Measurements from ENCODE around the gene CADPS2. TPM values are rescaled to one million over a fixed set of nuclear protein-coding genes. Genes with fewer than 3 reads are reported as not detected.

The CADPS2 gene
- polyA plus RNA-seq, 1 donor, result 15.1 TPM

DNA sequence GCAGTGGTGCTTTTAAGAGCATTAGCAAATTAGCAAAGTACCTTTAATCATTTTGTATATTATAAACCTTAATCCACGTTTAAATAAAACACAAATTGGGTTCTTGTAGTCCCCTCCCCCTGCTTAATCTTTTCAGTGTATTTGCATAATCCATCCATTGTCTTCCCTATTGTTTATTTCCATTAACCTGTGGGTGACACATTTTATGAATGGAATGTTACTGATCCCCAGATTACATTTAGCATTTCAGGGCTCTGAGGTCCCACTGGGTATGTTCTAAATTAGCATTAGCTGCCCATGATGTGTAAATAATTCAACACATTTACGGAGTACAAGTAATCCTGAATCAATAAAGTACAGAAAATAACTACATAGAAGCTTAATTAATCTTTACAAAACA, 443.3 kb downstream of the CADPS2 start:
- Histone ChIP-seq H3K9me3 (ENCODE audit: control insufficient read depth, low read depth, low read length) (no peaks in the 10 kb centered on the region), H3K27ac (ENCODE audit: low read length) (no peak overlapping the region), H3K4me1 (ENCODE audit: control insufficient read depth, insufficient read depth, low read length) (no peaks in the 10 kb centered on the region), H3K36me3 (ENCODE audit: control insufficient read depth, insufficient read depth, low read length) (no peaks in the 10 kb centered on the region), H3K27me3 (ENCODE audit: control insufficient read depth, insufficient read depth, low read length) (no peaks in the 10 kb centered on the region), H3K4me3 (ENCODE audit: low read length) (no peak overlapping the region)
- 22% methylated on average over 2 of the region's 2 CpGs for WGBS (ENCODE audit: insufficient coverage, low lambda C conversion rate)
- DNase-seq, result no peak

DNA sequence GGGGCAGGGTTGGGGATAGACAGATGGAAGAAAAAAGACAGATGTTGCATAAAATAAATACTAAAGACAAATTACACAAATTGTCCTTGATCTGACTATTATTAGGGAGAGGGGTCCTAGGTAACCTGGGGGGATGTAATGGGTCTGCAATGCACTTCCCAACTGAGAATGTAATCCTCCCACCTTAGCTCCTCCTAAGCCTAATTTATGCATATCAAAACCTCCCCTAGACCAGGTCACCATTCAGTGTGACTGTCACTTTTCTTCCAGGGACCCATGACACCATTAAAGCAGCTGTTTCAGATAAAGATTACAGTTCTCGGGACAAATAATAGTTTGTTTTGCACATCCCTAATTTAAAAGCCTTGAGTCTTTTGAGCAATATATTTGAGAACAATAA, 447.8 kb downstream of the CADPS2 start:
- DNase-seq, result no peak
- H3K4me1 ChIP-seq (ENCODE audit: control insufficient read depth, insufficient read depth, low read length), result no peaks in the 10 kb centered on the region
- no peaks in the 10 kb centered on the region for H3K36me3 ChIP-seq (ENCODE audit: control insufficient read depth, insufficient read depth, low read length)
- no peak overlapping the region for H3K27ac ChIP-seq (ENCODE audit: low read length)
- whole genome bisulfite sequencing (ENCODE audit: insufficient coverage, low lambda C conversion rate), result 100% methylated on average over 1 of the region's 1 CpG
- H3K27me3 ChIP-seq (ENCODE audit: control insufficient read depth, insufficient read depth, low read length), result no peaks in the 10 kb centered on the region
- H3K4me3 ChIP-seq (ENCODE audit: low read length), result no peak overlapping the region
- H3K9me3 ChIP-seq (ENCODE audit: control insufficient read depth, low read depth, low read length), result no peaks in the 10 kb centered on the region

DNA sequence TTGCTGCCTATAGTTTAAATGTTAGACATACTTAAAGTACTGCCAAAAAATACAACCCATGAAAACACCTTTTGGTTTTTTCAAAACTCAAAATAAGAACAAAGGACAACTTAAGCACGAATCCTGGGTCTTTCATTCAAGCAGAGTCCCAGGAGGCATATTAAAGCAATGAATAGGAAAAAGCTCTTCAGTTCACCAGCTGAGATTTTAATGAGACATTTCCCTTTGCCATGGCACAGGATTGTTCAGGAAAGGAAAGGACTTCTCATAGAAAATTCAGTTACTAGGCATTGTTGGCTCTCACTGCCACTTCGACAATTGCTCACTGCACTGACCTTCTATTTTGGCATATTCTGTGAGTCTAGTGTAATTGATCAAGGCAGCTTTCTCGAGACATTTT, 448.3 kb downstream of the CADPS2 start:
- Histone ChIP-seq H3K4me1 (ENCODE audit: control insufficient read depth, insufficient read depth, low read length) (no peaks in the 10 kb centered on the region), H3K27me3 (ENCODE audit: control insufficient read depth, insufficient read depth, low read length) (no peaks in the 10 kb centered on the region), H3K4me3 (ENCODE audit: low read length) (no peak overlapping the region), H3K27ac (ENCODE audit: low read length) (no peak overlapping the region), H3K9me3 (ENCODE audit: control insufficient read depth, low read depth, low read length) (no peaks in the 10 kb centered on the region), H3K36me3 (ENCODE audit: control insufficient read depth, insufficient read depth, low read length) (no peaks in the 10 kb centered on the region)
- WGBS (ENCODE audit: insufficient coverage, low lambda C conversion rate), result no CpG with 5 or more reads among the region's 3 CpGs
- DNase-seq, result no peak

DNA sequence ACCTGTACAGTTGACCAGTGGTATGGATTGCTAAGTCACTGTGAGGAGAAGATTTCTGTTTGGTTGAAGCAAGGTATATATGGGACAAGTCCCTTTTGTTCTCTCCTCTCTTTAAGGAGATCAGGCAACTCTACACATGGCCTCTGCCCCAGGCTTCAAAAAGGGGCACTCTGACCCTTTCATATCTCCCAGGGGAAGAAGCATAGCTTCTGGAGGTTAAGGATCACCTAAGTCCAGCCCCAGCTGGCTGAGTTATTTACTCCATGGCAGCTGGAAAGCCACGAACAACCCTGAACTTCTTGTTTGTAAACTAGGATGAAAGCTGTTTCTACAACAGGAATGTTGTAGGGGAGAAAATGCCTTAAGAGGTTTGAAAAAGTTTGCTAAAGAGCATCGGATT, 452.5 kb downstream of the CADPS2 start:
- Histone ChIP-seq H3K27ac (ENCODE audit: low read length) (no peak overlapping the region), H3K4me1 (ENCODE audit: control insufficient read depth, insufficient read depth, low read length) (no peaks in the 10 kb centered on the region), H3K9me3 (ENCODE audit: control insufficient read depth, low read depth, low read length) (no peaks in the 10 kb centered on the region), H3K27me3 (ENCODE audit: control insufficient read depth, insufficient read depth, low read length) (no peaks in the 10 kb centered on the region), H3K36me3 (ENCODE audit: control insufficient read depth, insufficient read depth, low read length) (no peaks in the 10 kb centered on the region), H3K4me3 (ENCODE audit: low read length) (no peak overlapping the region)
- no CpG with 5 or more reads among the region's 2 CpGs for WGBS (ENCODE audit: insufficient coverage, low lambda C conversion rate)
- no peak for DNase-seq

DNA sequence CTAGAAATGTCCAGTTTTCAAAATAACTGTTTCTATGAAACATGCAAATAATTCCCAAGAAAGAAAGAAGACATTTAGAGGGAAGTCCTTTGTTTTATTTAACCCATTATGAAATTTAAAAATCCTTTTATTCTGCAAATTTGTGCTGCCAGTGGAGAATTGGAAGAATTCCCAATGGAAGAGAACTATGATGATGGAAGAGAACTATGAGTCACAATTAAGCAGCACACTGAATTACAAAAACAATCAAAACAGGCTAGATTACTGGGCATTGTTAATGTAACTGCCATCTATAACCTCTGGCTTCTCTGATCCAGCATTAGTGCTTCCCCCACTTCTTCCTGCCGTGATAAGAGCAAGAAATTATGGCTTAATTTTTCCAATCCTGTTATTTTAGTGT, 455.6 kb downstream of the CADPS2 start:
- H3K27me3 ChIP-seq (ENCODE audit: control insufficient read depth, insufficient read depth, low read length), result no peaks in the 10 kb centered on the region
- no peaks in the 10 kb centered on the region for H3K4me1 ChIP-seq (ENCODE audit: control insufficient read depth, insufficient read depth, low read length)
- H3K36me3 ChIP-seq (ENCODE audit: control insufficient read depth, insufficient read depth, low read length), result no peaks in the 10 kb centered on the region
- H3K9me3 ChIP-seq (ENCODE audit: control insufficient read depth, low read depth, low read length), result no peaks in the 10 kb centered on the region
- no peak overlapping the region for H3K27ac ChIP-seq (ENCODE audit: low read length)
- H3K4me3 ChIP-seq (ENCODE audit: low read length), result no peak overlapping the region
- no CpG with 5 or more reads among the region's 1 CpG for WGBS (ENCODE audit: insufficient coverage, low lambda C conversion rate)
- DNase-seq, result no peak

DNA sequence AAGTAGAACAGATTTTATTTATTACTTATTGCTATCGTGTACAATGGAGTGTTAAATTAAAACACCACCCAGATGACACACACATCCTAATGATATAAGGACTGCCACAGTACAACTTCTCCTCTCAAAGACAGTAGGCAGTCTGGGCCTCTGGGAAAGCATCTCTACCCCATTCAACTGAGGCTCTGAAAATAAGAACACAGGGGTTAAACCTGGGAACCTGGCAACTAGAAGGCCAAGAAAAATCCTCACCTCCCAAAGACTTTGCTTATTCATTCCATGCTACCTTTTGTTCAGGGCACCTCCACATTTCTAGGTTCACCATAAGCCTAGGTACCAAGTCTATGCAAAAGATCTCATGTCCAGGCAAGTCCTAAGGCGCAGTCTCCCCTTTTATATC, 456.3 kb downstream of the CADPS2 start:
- 100% methylated on average over 1 of the region's 2 CpGs for WGBS (ENCODE audit: insufficient coverage, low lambda C conversion rate)
- no peak overlapping the region for H3K27ac ChIP-seq (ENCODE audit: low read length)
- H3K4me1 ChIP-seq (ENCODE audit: control insufficient read depth, insufficient read depth, low read length), result no peaks in the 10 kb centered on the region
- H3K27me3 ChIP-seq (ENCODE audit: control insufficient read depth, insufficient read depth, low read length), result no peaks in the 10 kb centered on the region
- no peak overlapping the region for H3K4me3 ChIP-seq (ENCODE audit: low read length)
- no peaks in the 10 kb centered on the region for H3K9me3 ChIP-seq (ENCODE audit: control insufficient read depth, low read depth, low read length)
- H3K36me3 ChIP-seq (ENCODE audit: control insufficient read depth, insufficient read depth, low read length), result no peaks in the 10 kb centered on the region
- no peak for DNase-seq

DNA sequence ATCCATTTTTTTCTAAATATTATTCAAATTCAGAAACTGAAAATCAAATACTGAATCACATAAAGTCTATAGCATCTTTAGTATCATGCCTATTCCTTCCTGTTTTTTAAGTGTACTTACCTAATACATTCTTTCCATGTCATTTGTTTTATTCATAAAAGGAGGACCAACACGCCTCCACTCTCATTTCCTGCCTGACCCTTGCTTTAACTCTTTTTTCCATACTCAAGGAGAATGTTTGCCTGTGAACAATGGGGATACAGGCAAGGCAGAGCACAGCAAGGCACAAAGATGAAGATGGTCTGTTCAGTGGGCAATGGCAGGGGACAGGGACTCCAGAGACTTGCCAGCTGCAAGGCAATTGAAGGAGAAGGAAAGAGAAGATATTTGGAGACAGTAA, 460.5 kb downstream of the CADPS2 start:
- no peak for DNase-seq
- whole genome bisulfite sequencing (ENCODE audit: insufficient coverage, low lambda C conversion rate), result no CpG with 5 or more reads among the region's 1 CpG

DNA sequence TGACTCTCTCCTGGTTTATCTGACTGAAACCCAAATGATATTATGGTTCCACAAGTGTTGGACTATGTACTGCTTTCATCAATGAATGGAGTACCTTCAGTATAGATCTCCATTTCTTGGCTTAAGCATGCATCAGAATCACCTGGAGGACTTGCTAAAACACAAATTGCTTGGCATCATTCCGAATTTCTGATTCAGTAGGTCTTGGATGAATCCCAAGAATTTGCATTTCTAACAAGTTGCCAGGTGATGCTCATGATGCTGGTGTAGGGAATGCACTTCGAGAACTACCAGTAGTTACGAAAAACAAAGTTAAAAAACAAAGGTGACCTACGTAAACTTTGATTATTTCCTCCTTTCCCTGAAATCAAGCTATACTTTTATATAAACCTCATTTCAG, 462.7 kb downstream of the CADPS2 start:
- H3K36me3 ChIP-seq (ENCODE audit: control insufficient read depth, insufficient read depth, low read length), result no peaks in the 10 kb centered on the region
- DNase-seq, result no peak
- no peak overlapping the region for H3K4me3 ChIP-seq (ENCODE audit: low read length)
- no peaks in the 10 kb centered on the region for H3K4me1 ChIP-seq (ENCODE audit: control insufficient read depth, insufficient read depth, low read length)
- H3K27me3 ChIP-seq (ENCODE audit: control insufficient read depth, insufficient read depth, low read length), result no peaks in the 10 kb centered on the region
- H3K9me3 ChIP-seq (ENCODE audit: control insufficient read depth, low read depth, low read length), result no peaks in the 10 kb centered on the region
- H3K27ac ChIP-seq (ENCODE audit: low read length), result no peak overlapping the region
- 100% methylated on average over 3 of the region's 4 CpGs for WGBS (ENCODE audit: insufficient coverage, low lambda C conversion rate)

More for the DNA sequence above, 460.5 kb downstream of the CADPS2 start:
- Histone ChIP-seq H3K36me3 (ENCODE audit: control insufficient read depth, insufficient read depth, low read length) (no peaks in the 10 kb centered on the region), H3K4me3 (ENCODE audit: low read length) (no peak overlapping the region), H3K27me3 (ENCODE audit: control insufficient read depth, insufficient read depth, low read length) (no peaks in the 10 kb centered on the region), H3K4me1 (ENCODE audit: control insufficient read depth, insufficient read depth, low read length) (no peaks in the 10 kb centered on the region), H3K27ac (ENCODE audit: low read length) (no peak overlapping the region), H3K9me3 (ENCODE audit: control insufficient read depth, low read depth, low read length) (no peaks in the 10 kb centered on the region)

DNA sequence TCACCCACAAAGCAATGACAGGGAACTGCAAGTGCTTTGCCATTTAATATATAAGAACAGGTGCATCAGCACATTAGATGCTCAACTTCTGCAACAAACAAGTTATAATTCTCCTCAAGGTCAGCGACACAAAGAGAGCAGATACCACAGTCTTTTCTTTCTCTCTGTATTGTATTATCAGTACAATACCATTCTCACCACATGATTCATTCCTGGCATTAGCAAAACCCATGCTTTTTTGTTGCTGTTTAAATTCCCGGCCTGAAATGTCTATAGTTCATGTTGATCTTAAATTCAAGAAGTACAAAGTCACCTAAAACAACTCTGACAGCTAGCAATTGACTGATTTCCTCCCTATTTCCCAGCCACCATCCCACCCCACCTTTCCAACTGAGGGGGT, 469.9 kb downstream of the CADPS2 start:
- Histone ChIP-seq H3K4me3 (ENCODE audit: low read length) (no peak overlapping the region), H3K27ac (ENCODE audit: low read length) (no peak overlapping the region), H3K4me1 (ENCODE audit: control insufficient read depth, insufficient read depth, low read length) (no peaks in the 10 kb centered on the region), H3K36me3 (ENCODE audit: control insufficient read depth, insufficient read depth, low read length) (no peaks in the 10 kb centered on the region), H3K27me3 (ENCODE audit: control insufficient read depth, insufficient read depth, low read length) (no peaks in the 10 kb centered on the region), H3K9me3 (ENCODE audit: control insufficient read depth, low read depth, low read length) (no peaks in the 10 kb centered on the region)
- no peak for DNase-seq
- WGBS (ENCODE audit: insufficient coverage, low lambda C conversion rate), result 60% methylated on average over 1 of the region's 2 CpGs

DNA sequence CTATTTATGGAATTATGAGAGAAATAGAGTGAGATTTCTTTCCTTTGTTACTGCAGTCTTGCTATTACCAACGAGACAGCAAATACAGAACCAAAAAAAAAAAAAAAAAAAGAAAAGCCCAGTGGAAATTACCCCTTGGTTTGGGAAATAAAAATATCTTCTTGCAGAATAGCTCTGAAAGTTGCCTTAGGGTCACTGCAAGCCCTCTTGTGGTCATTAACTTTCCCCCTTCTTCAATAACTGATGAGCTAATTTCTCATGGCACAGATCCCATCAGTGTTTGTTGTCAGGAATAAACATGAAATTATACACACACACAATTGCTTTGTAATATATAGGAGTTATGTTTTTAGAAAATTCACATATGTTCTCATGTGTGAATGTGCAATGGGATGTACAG, 470.8 kb downstream of the CADPS2 start:
- H3K4me3 ChIP-seq (ENCODE audit: low read length), result no peak overlapping the region
- DNase-seq, result no peak
- H3K9me3 ChIP-seq (ENCODE audit: control insufficient read depth, low read depth, low read length), result no peaks in the 10 kb centered on the region
- no peaks in the 10 kb centered on the region for H3K4me1 ChIP-seq (ENCODE audit: control insufficient read depth, insufficient read depth, low read length)
- WGBS (ENCODE audit: insufficient coverage, low lambda C conversion rate), result 80% methylated on average over 1 of the region's 1 CpG
- H3K27ac ChIP-seq (ENCODE audit: low read length), result no peak overlapping the region
- H3K27me3 ChIP-seq (ENCODE audit: control insufficient read depth, insufficient read depth, low read length), result no peaks in the 10 kb centered on the region
- H3K36me3 ChIP-seq (ENCODE audit: control insufficient read depth, insufficient read depth, low read length), result no peaks in the 10 kb centered on the region

DNA sequence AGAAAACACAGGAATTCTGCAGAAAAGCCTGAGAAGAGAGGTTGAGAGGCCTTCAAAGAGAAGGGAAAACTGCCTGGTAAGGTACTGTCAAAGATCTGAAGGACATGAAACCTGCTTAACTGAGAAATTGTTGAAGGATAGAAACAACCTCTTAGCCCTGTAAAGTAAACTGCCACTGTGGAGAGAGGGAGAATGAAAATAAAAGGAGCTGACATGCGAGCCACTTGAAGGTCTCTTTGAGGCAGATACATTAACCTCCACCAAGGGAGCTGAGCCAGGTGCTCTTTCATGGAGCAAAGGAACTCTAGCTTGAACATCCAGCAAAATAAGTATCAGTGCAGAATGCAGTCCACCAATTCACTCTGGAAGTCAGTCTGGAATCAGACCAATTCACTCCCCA, 472.9 kb downstream of the CADPS2 start:
- WGBS (ENCODE audit: insufficient coverage, low lambda C conversion rate), result no CpG with 5 or more reads among the region's 1 CpG
- Histone ChIP-seq H3K4me1 (ENCODE audit: control insufficient read depth, insufficient read depth, low read length) (no peaks in the 10 kb centered on the region), H3K27me3 (ENCODE audit: control insufficient read depth, insufficient read depth, low read length) (no peaks in the 10 kb centered on the region), H3K36me3 (ENCODE audit: control insufficient read depth, insufficient read depth, low read length) (no peaks in the 10 kb centered on the region), H3K27ac (ENCODE audit: low read length) (no peak overlapping the region), H3K4me3 (ENCODE audit: low read length) (no peak overlapping the region), H3K9me3 (ENCODE audit: control insufficient read depth, low read depth, low read length) (no peaks in the 10 kb centered on the region)
- no peak for DNase-seq

Data from large intestine (tissue), 3 donors.